IPS-18c (cell line): ENCODE results near the gene PID1.

Source experiments
- H3K4me3 ChIP-seq: 2 replicates; pipeline ENCODE4 v1.7.0; 2013; ENCODE audit warnings: low read depth, mild to moderate bottlenecking, low read length, moderate library complexity; ENCODE audit not compliant: insufficient read depth
- H3K9me3 ChIP-seq: one replicate; pipeline ENCODE4 v1.6.1; 2013; ENCODE audit warnings: mild to moderate bottlenecking, low read length, moderate library complexity; ENCODE audit not compliant: control insufficient read depth, insufficient read depth

Gene PID1

GRCh38 chr2:229111744-229112143 lies 159.3 kb downstream of the PID1 start:
- Histone ChIP-seq H3K4me3 (no peak overlapping the region), H3K9me3 (no peaks in the 10 kb centered on the region)

GRCh38 chr2:229109195-229109594 lies 161.9 kb downstream of the PID1 start:
- Histone ChIP-seq H3K9me3 (no peaks in the 10 kb centered on the region), H3K4me3 (no peak overlapping the region)

DNA sequence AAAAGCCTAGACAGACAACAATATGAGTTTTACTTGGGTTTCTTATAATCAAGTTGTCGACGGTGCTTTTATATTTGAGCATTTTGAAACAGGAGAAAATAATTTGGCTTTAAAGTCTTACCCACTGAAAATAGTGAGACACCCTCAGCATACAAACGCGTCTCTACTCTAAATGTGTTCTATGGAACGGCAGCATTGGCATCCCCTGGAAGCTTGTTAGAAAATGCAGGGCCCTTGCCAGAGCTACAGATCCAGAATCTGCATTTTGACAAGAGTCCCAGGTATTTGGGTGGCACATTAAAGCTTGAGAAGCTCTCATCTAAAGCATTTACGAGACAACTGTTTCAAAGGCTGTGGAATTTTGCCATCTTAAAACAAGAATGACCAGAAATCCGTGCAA lies 163.5 kb downstream of the PID1 start:
- Histone ChIP-seq H3K9me3 (no peaks in the 10 kb centered on the region), H3K4me3 (no peak overlapping the region)

DNA sequence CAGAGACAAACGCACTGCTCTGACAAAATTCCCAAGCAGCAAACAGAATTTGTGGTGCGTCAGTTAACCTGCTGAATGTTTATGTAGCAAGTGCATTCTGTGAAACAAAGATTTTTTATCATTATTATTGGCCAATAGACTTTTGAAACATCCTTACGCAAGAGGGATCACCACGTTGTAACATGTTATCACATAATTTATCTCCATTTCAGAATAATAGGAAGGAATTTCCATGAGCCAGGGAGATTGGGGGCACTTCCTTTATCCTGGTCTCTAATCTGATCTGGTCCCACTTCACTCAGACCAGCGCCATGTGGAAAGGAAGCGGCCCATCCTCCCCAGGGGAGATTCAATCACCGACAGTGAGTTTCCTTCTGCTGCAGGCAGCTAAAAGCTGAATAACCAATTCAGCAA lies 166.1 kb downstream of the PID1 start:
- Histone ChIP-seq H3K4me3 (no peak overlapping the region), H3K9me3 (no peaks in the 10 kb centered on the region)

GRCh38 chr2:229104025-229104424 lies 167.1 kb downstream of the PID1 start:
- no peaks in the 10 kb centered on the region for H3K9me3 ChIP-seq
- H3K4me3 ChIP-seq, result no peak overlapping the region

- no peaks in the 10 kb centered on the region for H3K9me3 ChIP-seq
- no peak overlapping the region for H3K4me3 ChIP-seq
Measured at GRCh38 chr2:229101314-229101713, 169.8 kb downstream of the PID1 start.

GRCh38 chr2:229099231-229099630 lies 171.9 kb downstream of the PID1 start:
- Histone ChIP-seq H3K4me3 (no peak overlapping the region), H3K9me3 (no peaks in the 10 kb centered on the region)

GRCh38 chr2:229098801-229099200 lies 172.3 kb downstream of the PID1 start:
- Histone ChIP-seq H3K4me3 (no peak overlapping the region), H3K9me3 (no peaks in the 10 kb centered on the region)

DNA sequence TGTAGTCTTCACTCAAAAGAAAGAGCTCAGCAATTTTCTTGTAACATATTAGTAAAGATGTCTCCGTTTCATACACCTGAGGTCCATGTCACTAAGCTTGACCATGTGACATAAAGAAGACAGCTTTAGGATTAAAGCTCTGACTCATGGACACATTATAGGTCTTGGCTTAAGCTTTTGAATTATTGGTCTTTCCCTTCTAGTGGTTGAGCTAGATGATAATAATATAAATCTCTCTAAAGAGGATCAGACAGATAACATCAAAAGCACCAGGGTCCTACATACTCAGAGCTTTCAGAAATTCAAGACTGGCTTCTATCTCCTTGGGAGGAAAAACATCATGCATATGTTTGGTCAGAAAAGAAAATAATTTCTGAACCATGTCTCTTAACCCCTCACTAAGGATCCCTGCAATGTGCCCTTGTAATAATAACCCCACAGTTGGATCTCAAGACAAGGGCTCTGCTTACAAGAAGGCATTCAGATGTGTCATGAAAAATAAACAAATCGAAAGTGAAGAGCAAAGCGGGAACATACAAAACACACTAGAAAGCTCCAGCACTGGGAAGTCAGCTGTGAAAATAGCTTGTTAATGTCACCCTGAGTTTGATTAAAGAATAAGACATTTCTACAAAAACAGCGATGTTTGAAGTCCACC lies 174.5 kb downstream of the PID1 start:
- no peak overlapping the region for H3K4me3 ChIP-seq
- no peaks in the 10 kb centered on the region for H3K9me3 ChIP-seq

DNA sequence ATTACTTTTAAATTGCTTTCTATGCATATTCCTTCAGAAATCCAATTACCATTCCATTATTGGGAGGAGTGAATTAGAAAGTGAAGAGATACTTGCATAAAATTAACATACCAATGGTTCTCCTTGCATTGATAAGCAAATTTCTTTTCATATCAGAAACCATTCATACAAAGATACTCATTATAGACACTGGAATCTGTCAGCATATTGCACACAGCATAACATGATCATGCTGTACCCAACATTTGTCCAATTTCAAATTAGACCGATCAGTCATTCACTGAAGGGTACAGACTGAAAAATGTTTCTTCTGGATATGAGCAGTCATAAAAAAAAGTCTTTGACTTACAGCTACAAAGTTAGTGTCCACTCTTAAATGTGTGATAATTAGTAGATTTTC lies 175.6 kb downstream of the PID1 start:
- Histone ChIP-seq H3K4me3 (no peak overlapping the region), H3K9me3 (no peaks in the 10 kb centered on the region)

DNA sequence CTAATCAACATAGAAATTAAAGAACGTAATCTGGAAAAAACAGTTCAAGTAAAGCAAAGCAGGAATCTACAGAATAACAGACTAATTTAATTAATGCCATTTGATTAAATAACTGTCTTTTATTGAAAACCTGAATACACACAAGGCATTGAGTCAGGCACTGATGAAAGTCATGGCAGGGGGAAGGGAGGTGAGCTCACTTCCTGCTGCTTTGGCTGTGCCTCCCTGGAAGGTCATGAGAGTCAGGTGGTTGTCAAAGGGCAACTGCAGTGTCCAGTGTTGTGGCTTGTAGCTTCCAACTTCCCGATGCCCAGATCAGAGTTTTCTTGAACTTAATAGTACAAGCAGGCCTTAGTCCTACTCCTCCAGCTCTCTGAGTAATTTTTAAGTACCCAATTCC lies 180.9 kb downstream of the PID1 start:
- Histone ChIP-seq H3K4me3 (no peak overlapping the region), H3K9me3 (no peaks in the 10 kb centered on the region)

- Histone ChIP-seq H3K4me3 (no peak overlapping the region), H3K9me3 (no peaks in the 10 kb centered on the region)
Measured at GRCh38 chr2:229089776-229090175, 181.3 kb downstream of the PID1 start.

DNA sequence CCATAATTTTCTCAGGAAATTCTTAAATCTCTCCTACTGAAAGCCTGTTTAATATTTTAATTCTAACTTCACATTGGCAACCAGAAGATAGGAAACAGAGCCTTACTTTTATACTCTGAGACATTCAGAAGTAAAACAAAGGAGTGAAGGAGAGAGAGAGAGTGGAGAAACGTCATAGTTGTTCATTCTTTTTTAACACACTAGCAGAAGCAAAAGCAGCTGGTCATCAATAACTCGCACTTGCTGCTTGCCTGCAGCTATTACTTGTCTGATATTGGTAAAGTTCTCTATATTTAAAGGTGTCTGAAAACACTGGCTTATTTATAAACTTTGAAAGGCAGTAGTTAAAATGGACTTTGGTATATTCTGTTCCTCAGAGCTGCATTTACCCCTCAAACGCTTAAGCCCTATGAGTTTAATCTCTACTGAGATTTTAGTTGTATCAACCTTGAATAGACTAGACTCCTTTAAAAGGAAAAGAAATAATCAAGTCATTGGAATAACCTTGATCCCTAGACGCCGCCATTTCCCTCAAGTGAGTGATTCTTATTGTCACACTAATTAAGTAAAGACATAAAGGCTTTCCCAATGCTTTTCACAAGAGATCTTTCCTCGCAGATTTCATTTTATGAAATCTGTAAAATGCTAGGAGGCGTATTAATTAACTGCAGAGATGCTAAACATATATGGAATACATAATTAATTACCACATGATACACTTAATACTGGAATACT lies 182.0 kb downstream of the PID1 start:
- Histone ChIP-seq H3K9me3 (no peaks in the 10 kb centered on the region), H3K4me3 (no peak overlapping the region)

DNA sequence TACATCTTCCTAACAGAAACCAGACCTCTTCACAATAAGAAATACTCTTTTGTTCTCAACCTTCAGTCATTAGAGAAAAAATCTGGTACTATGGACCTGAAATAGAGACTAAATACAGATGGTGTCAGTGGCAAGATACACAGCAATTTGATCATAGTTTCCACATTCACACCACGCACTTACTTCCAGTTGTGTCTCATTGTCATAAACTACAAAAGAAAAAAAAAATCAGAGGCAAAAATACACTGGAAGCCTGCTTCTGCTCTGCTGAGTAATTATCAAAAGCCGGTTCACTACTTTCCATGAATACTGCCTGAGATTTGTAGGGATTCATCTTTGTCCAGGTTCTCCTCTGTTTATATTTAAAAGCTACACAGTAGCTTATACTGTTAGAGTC lies 182.6 kb downstream of the PID1 start:
- Histone ChIP-seq H3K4me3 (no peak overlapping the region), H3K9me3 (no peaks in the 10 kb centered on the region)

DNA sequence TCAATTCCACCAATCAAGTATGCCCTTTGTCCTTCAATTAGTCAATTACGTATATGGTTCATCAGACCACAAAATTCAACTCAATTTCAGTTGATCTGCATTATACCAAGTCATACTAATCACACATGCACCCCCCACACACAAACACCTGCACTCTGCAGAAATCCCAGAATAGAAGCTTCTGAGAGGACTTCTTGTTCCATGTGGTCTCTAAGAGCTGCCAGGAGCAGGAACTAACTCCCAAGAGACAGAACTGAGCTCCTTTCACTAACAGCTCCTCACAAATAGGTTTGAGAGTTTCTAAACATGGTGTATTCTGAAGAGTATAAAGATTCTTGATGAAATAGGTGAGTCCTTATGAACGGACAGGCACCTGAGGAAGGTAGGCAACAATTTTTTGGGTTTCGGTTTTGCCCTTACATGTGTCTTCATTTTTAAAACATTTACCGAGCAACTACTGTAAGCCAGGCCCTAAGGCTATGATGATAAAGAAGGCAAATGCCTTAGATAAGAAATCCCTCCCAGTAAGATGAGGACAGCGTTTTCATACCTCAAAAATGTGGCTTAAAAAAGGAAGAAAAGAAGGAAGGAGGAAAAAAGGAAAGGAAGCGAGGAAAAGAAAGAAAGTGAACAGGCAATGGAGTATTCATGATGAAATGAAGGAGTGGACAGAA lies 183.1 kb downstream of the PID1 start:
- Histone ChIP-seq H3K4me3 (no peak overlapping the region), H3K9me3 (no peaks in the 10 kb centered on the region)

GRCh38 chr2:229087267-229087666 lies 183.8 kb downstream of the PID1 start:
- no peaks in the 10 kb centered on the region for H3K9me3 ChIP-seq

DNA sequence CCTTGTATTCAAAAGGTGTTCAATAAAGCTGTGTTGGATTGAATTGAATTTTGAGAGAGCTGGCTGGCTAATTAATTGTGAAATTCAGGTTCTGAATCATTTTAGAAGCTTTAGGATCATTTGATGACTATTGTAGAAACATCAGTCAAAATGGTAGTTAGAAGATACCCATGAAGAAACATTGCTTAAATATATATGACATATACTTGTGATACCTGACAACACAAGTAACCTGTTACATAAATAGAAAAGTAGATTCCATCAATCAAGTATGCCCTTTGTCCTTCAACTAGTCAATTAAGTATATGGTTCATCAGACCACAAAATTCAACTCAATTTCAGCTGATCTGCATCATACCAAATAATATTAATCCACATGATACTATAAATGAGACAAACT lies 185.6 kb downstream of the PID1 start:
- Histone ChIP-seq H3K4me3 (no peak overlapping the region), H3K9me3 (no peaks in the 10 kb centered on the region)

More at GRCh38 chr2:229087267-229087666, 183.8 kb downstream of the PID1 start:
- H3K4me3 ChIP-seq, result no peak overlapping the region

GRCh38 chr2:229084447-229084846 lies 186.6 kb downstream of the PID1 start:
- H3K4me3 ChIP-seq, result no peak overlapping the region
- H3K9me3 ChIP-seq, result no peaks in the 10 kb centered on the region
